D721Med (cell line): ENCODE data around the gene BIK.
"Not testable (repeated sequence)": the region's sequence is repeated elsewhere in the genome, so short reads cannot be mapped to it uniquely, and the experiment has no call there.

Experiments
- DNase-seq: peaks from one replicate; pipeline ENCODE4 v3.0.0; 2011; ENCODE audit warnings: low spot score; ENCODE audit not compliant: insufficient read length
- FAIRE-seq: peaks from 2 replicates; lab custom pipeline; 2011; peaks lifted over from hg19 to GRCh38; lab: Jason Lieb, UNC
- CTCF ChIP-seq: IDR thresholded peaks from 2 replicates; pipeline ENCODE4 v1.5.1; 2012; ENCODE audit warnings: mild to moderate bottlenecking, control low read depth; ENCODE audit not compliant: insufficient read depth; ENCODE audit errors: missing control alignments

The BIK gene

DNA sequence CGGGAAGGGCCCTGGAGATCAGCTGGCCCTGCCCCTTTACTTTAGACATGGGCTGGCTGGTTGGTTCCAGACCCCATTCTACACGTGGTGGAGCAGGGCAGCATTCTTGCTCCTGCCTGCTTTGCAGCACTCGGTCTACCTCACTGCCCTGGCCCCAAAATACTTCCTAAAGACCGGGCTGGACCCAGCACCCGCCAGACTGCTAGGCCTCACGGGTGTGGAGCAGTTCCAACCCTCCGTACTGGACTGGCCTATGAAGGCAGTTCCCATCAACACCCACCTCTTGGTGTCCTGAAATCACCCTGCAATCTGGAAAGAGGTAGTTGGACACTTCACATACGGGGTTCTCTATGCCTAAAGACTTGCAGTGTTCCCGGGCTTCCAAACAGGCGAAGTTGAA, 26.3 kb downstream of the BIK start:
- no peak for TF ChIP-seq CTCF
- DNase-seq (no peak), FAIRE-seq (no peak)

GRCh38 chr22:43142880-43143562, 32.5 kb downstream of the BIK start, which contains the start of gene MCAT:
TSS of gene MCAT (minus strand) at chr22:43143398. CDS start at chr22:43143348, 50 bp downstream.
- DNase-seq (peak; percentile 63), FAIRE-seq (no peak)
- TF ChIP-seq CTCF, result no peak

GRCh38 chr22:43144949-43145348, 34.4 kb downstream of the BIK start:
- FAIRE-seq (no peak), DNase-seq (no peak)

GRCh38 chr22:43145371-43145770, 34.8 kb downstream of the BIK start:
- not testable (repeated sequence) for DNase-seq, FAIRE-seq

More at GRCh38 chr22:43144949-43145348, 34.4 kb downstream of the BIK start:
- TF ChIP-seq CTCF, result no peak

DNA sequence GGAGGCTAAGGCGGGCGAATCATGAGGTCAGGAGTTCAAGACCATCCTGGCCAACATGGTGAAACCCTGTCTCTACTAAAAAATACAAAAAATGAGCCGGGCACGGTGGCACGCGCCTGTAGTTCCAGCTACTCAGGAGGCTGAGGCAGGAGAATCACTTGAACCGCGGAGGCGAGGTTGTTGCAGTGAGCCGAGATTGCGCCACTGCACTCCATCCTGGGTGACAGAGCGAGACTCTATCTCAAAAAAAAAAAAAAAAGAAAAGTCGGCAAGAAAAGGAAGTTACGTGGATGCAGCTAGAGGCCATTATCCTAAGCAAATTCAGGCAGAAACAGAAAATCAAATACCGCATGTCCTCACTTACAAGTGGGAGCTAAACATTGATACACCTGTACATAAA, 35.8 kb downstream of the BIK start:
- DNase-seq, FAIRE-seq: not testable (repeated sequence)

- DNase-seq, result no peak
- FAIRE-seq, result no peak
- no peak for TF ChIP-seq CTCF
Observed at GRCh38 chr22:43147821-43148220, 37.3 kb downstream of the BIK start.

GRCh38 chr22:43148581-43148980, 38.0 kb downstream of the BIK start:
- FAIRE-seq, result no peak
- TF ChIP-seq CTCF, result no peak

DNA sequence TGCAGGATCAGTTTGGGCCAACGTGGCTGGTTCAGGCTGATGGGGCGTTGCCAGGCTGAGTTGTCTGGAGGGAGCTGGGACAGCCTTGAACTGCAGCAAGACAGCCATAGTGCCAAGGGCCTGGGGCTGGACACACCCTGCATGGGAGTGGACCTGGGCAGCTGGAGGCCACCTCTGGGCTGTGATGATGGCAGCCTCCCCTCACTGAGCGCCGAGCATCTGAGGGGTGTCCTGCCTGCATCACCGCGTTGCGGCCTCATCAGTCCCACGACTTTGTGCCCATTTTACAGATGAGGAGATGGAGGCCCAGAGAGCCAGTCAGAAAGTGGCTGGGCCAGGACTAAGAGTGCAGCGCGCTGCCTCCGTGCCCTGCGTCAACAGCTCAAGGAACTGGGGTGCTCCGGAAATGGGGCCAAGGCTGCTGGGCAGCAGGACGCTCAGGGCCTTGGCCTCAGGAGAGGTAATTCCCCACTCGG, 40.2 kb downstream of the BIK start:
- no peak for TF ChIP-seq CTCF
- DNase-seq (no peak), FAIRE-seq (no peak)

More at GRCh38 chr22:43148581-43148980, 38.0 kb downstream of the BIK start:
- DNase-seq, result no peak
